ENCODE measurements around the gene HIPK2. TPM values are rescaled to one million over a fixed set of nuclear protein-coding genes. Genes with fewer than 3 reads are reported as not detected.
A peak's percentile ranks its signal among the peaks of the same experiment; 100 is the strongest.

The HIPK2 gene
- total RNA-seq, 2 experiments from 2014 or later: 17.3 to 17.6 TPM

- peaks cover 46% of the 10 kb centered on the region for H3K4me1 Mint-ChIP-seq (ENCODE audit: low read depth)
- no peaks in the 10 kb centered on the region for H3K9me3 Mint-ChIP-seq
- no peaks in the 10 kb centered on the region for H3K27me3 Mint-ChIP-seq
- ChIA-PET POLR2A (interaction anchor here (1.0 kb wide), 1 partner anchor 12 kb away, joined by 3 read pairs; no protein-coding TSS in a partner anchor), CTCF (interaction anchor here (0.8 to 2.2 kb wide), 5 partner anchors 8 to 108 kb away, joined by 3 to 9 read pairs (median 4); no protein-coding TSS in a partner anchor)
- TF ChIP-seq CTCF (IDR thresholded peaks at IDR 0.05): no peak
- DNase-seq (no peak), ATAC-seq (no peak)
- no peak overlapping the region for H3K27ac Mint-ChIP-seq
- peaks cover 4% of the 10 kb centered on the region for H3K36me3 Mint-ChIP-seq (ENCODE audit: low read depth)
- intact Hi-C loops (cut with micrococcal nuclease): no loop called here
- H3K4me3 Mint-ChIP-seq: no peak overlapping the region
Measured at GRCh38 chr7:139753081-139753692, 24.6 kb downstream of the HIPK2 start.

DNA sequence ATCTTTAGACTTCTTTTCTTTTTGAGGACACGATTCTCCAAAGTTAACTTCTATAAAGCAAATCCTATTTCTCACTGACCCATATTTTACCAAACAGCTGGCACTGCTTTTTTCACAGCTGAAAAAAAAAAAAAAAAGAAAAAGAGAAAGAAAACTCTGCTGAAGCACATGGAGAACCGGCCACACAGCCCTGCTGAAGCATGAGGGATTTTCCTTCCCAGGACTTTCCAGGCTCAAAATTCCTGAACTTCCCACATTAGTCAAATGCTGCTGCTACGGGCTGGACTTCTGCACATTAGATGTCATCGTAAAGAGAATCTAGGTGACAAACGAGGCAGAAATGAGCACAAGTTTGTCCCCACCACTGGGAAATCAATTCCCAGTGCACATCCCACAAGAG lies 25.2 kb downstream of the HIPK2 start:
- no peak overlapping the region for H3K27ac Mint-ChIP-seq
- H3K36me3 Mint-ChIP-seq (ENCODE audit: low read depth): peaks cover 4% of the 10 kb centered on the region
- ATAC-seq: no peak
- no peak for TF ChIP-seq CTCF (IDR thresholded peaks at IDR 0.05)
- no peak for DNase-seq
- intact Hi-C loops (cut with micrococcal nuclease): no loop called here
- no peak overlapping the region for H3K4me3 Mint-ChIP-seq
- POLR2A ChIA-PET: no interaction called here
- CTCF ChIA-PET: interaction anchor here (1.3 to 2.2 kb wide), 3 partner anchors 8 to 18 kb away, joined by 4 to 9 read pairs (median 5); no protein-coding TSS in a partner anchor
- no peaks in the 10 kb centered on the region for H3K9me3 Mint-ChIP-seq
- peaks cover 44% of the 10 kb centered on the region for H3K4me1 Mint-ChIP-seq (ENCODE audit: low read depth)
- no peaks in the 10 kb centered on the region for H3K27me3 Mint-ChIP-seq

DNA sequence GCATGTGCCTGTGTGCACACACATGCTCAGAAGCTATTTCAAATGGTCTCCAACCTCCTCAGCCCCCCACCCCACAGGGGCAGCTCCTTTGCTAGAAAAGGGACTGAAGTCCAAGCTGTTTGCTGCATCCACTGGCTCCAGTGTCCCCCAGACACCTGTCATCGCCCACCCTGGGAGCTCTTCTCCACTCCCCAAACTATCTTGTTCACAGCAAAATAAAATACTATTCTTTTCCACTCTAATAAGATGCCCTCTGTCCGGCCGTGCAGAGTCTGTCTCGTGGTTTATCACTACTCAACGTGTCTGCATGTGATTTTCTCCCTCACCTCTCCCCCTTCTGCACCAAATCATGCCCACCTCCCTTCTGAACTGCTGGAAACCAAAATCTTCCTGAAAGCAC lies 25.6 kb downstream of the HIPK2 start:
- peaks cover 2% of the 10 kb centered on the region for H3K36me3 Mint-ChIP-seq (ENCODE audit: low read depth)
- DNase-seq (no peak), ATAC-seq (no peak)
- intact Hi-C loops (cut with micrococcal nuclease): no loop called here
- H3K4me3 Mint-ChIP-seq: no peak overlapping the region
- CTCF ChIA-PET: interaction anchor here (1.0 to 1.5 kb wide), 3 partner anchors 11 to 110 kb away, joined by 3 to 5 read pairs (median 4); no protein-coding TSS in a partner anchor
- no peaks in the 10 kb centered on the region for H3K9me3 Mint-ChIP-seq
- TF ChIP-seq CTCF (IDR thresholded peaks at IDR 0.05): no peak
- H3K27me3 Mint-ChIP-seq: no peaks in the 10 kb centered on the region
- POLR2A ChIA-PET: interaction anchor here (1.4 kb wide), 1 partner anchor 16 kb away, joined by 3 read pairs; no protein-coding TSS in a partner anchor
- peaks cover 42% of the 10 kb centered on the region for H3K4me1 Mint-ChIP-seq (ENCODE audit: low read depth)
- no peak overlapping the region for H3K27ac Mint-ChIP-seq

- intact Hi-C loops (cut with micrococcal nuclease): no loop called here
- no peaks in the 10 kb centered on the region for H3K9me3 Mint-ChIP-seq
- peaks cover 2% of the 10 kb centered on the region for H3K36me3 Mint-ChIP-seq (ENCODE audit: low read depth)
- ChIA-PET CTCF (interaction anchor here (0.6 to 2.3 kb wide), 3 partner anchors 9 to 240 kb away, joined by 3 to 9 read pairs (median 4); no protein-coding TSS in a partner anchor), POLR2A (interaction anchor here (0.6 to 1.4 kb wide), 2 partner anchors 18 to 104 kb away, joined by 3 to 4 read pairs; no protein-coding TSS in a partner anchor)
- peak; percentile 46 for DNase-seq
- no peak overlapping the region for H3K4me3 Mint-ChIP-seq
- no peak for ATAC-seq
- H3K27ac Mint-ChIP-seq: no peak overlapping the region
- TF ChIP-seq CTCF (IDR thresholded peaks at IDR 0.05): no peak
- peaks cover 44% of the 10 kb centered on the region for H3K4me1 Mint-ChIP-seq (ENCODE audit: low read depth)
- H3K27me3 Mint-ChIP-seq: no peaks in the 10 kb centered on the region
Measured at GRCh38 chr7:139750459-139751095, 27.2 kb downstream of the HIPK2 start.

DNA sequence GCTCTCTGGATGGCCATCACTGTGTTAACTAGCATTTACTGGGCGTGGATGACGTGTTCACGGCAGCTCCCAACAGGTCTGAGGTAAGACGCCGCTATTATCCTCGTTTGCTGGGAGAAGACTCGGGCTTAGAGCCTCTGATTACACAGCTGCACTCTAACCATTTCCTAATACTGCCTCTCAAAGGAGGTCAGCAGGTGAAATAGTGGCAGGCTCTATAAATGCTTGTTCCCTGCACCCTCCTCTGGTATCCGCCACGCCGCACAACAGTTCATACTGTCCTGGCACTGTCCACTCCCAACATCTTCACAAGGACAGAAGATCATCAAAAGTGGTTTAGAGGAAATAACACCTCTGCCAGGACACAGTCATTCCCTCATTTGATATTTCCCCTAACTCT lies 28.3 kb downstream of the HIPK2 start:
- no peak overlapping the region for H3K4me3 Mint-ChIP-seq
- H3K27me3 Mint-ChIP-seq: no peaks in the 10 kb centered on the region
- intact Hi-C loops (cut with micrococcal nuclease): no loop called here
- ATAC-seq (no peak), DNase-seq (no peak)
- H3K9me3 Mint-ChIP-seq: no peaks in the 10 kb centered on the region
- ChIA-PET CTCF (interaction anchor here (0.7 to 2.3 kb wide), 3 partner anchors 13 to 253 kb away, joined by 3 to 9 read pairs (median 3); no protein-coding TSS in a partner anchor), POLR2A (no interaction called here)
- no peak overlapping the region for H3K27ac Mint-ChIP-seq
- H3K4me1 Mint-ChIP-seq (ENCODE audit: low read depth): peaks cover 39% of the 10 kb centered on the region
- peaks cover 2% of the 10 kb centered on the region for H3K36me3 Mint-ChIP-seq (ENCODE audit: low read depth)
- no peak for TF ChIP-seq CTCF (IDR thresholded peaks at IDR 0.05)

Measured in activated CD8-positive, alpha-beta T cell treated with anti-CD3 and anti-CD28 coated beads for 36 hours (primary cell).